Upper lobe of right lung (tissue), 1 donor: ENCODE data around the gene ZNF107. TPM values are rescaled to one million over a fixed set of nuclear protein-coding genes. Genes with fewer than 3 reads are reported as not detected.

Source experiments
- ATAC-seq: fragments of 200-7000 bp; cut with Tn5 transposase; one replicate; pipeline ENCODE4 v1.9.1; 2020; ENCODE audit warnings: mild to moderate bottlenecking, moderate library complexity
- DNase-seq: peaks from one replicate; pipeline ENCODE4 v3.0.0-alpha.2; 2020
- H3K27ac ChIP-seq: fragments of 200-600 bp; one replicate; pipeline ENCODE4 v1.8.0; 2022
- H3K27me3 ChIP-seq: fragments of 200-600 bp; one replicate; pipeline ENCODE4 v1.8.0; 2022; ENCODE audit warnings: mild to moderate bottlenecking
- H3K36me3 ChIP-seq: fragments of 200-600 bp; one replicate; pipeline ENCODE4 v1.8.0; 2022
- H3K4me1 ChIP-seq: fragments of 200-600 bp; one replicate; pipeline ENCODE4 v1.8.0; 2022
- H3K4me3 ChIP-seq: fragments of 200-600 bp; one replicate; pipeline ENCODE4 v1.8.0; 2022; ENCODE audit warnings: mild to moderate bottlenecking
- H3K9me3 ChIP-seq: fragments of 200-600 bp; one replicate; pipeline ENCODE4 v1.8.0; 2022
- intact Hi-C: fragments of 100-400 bp; cut with DNase I; formaldehyde crosslinking; loops from one replicate; pipeline ENCODE4 v1.11.0; 2022
- total RNA-seq: library from RNA; stranded (reverse); fragmentation: NEBNext Ultra II Directional; extraction: Animal tissue kit (Norgen Biotek cat#: 25700); gene quantifications from one replicate; pipeline ENCODE4 v1.2.1, GENCODE V29; 2021
- TF ChIP-seq, protein P1 (sequence below): fragments of 200-600 bp; IDR thresholded peaks from one replicate; pipeline ENCODE4 v1.8.0; 2022; ENCODE audit warnings: antibody characterized with exemption
- donor health status: DM: no; HTN: yes; CAD: no; lungs with severe emphysema.

The ZNF107 gene
- total RNA-seq, 1 donor from 2014 or later: 3.4 TPM

- TF ChIP-seq, protein P1, sequence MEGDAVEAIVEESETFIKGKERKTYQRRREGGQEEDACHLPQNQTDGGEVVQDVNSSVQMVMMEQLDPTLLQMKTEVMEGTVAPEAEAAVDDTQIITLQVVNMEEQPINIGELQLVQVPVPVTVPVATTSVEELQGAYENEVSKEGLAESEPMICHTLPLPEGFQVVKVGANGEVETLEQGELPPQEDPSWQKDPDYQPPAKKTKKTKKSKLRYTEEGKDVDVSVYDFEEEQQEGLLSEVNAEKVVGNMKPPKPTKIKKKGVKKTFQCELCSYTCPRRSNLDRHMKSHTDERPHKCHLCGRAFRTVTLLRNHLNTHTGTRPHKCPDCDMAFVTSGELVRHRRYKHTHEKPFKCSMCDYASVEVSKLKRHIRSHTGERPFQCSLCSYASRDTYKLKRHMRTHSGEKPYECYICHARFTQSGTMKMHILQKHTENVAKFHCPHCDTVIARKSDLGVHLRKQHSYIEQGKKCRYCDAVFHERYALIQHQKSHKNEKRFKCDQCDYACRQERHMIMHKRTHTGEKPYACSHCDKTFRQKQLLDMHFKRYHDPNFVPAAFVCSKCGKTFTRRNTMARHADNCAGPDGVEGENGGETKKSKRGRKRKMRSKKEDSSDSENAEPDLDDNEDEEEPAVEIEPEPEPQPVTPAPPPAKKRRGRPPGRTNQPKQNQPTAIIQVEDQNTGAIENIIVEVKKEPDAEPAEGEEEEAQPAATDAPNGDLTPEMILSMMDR: no peak
- Histone ChIP-seq H3K4me1 (no peaks in the 10 kb centered on the region), H3K4me3 (no peak overlapping the region), H3K9me3 (no peaks in the 10 kb centered on the region), H3K27me3 (no peaks in the 10 kb centered on the region), H3K27ac (no peak overlapping the region), H3K36me3 (no peaks in the 10 kb centered on the region)
- ATAC-seq: no peak
- no peak for DNase-seq
- intact Hi-C loops: no loop called here
These were observed 32.5 kb upstream of the ZNF107 start for GRCh38 chr7:64633401-64633800.

DNA sequence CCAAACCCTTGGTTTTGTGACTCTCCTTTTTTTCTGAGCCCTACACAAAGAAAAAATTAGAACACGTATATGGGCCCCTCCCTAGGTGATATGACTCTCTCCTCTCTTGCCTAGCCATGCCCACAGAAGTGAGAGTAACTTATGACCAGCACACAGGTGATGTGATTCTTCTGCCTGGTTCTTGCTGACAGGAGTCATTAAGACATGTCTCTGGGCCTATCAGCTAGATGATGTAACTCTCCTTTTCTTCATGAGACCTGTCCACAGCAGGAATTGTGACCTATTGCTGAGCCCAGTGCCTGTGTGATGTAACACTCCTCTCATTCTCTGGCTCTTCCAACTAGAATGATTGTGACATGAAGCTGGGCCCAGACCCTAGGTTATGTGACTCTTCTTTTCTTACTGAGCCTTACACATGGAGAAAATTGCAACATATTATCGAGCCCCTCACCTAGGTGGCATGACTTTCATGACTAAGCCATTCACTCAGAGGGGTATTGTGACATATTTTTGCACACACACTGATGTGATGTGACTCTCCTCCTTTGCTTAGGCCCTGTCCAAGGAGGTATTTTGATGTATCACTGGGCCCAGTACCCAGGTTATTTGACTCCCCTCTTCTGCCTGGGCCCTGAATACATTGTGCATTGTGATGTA lies 31.4 kb upstream of the ZNF107 start:
- ATAC-seq: no peak
- Histone ChIP-seq H3K27ac (no peak overlapping the region), H3K9me3 (no peaks in the 10 kb centered on the region), H3K4me3 (no peak overlapping the region), H3K36me3 (no peaks in the 10 kb centered on the region), H3K4me1 (no peaks in the 10 kb centered on the region), H3K27me3 (no peaks in the 10 kb centered on the region)
- no peak for DNase-seq
- intact Hi-C loops: no loop called here
- TF ChIP-seq, protein P1: no peak

DNA sequence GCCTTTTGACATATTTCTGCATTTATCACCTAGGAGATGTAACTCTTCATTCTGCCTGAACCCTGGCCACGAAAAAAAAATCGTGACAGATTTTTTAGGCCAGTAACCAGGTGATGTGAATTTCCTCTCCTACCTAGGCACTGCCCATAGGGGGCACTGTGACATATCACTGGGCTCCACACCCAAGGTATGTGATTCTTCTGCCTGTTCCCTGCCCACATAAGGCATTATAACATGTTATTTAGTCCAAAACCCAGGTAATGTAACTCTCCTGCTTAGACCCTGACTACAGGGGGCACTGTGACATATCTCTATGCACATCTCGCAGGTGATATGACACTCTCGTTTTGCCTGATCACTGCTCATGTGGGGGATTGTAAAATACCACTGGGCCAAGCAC lies 29.5 kb upstream of the ZNF107 start:
- Histone ChIP-seq H3K36me3 (no peaks in the 10 kb centered on the region), H3K27ac (no peak overlapping the region), H3K9me3 (no peaks in the 10 kb centered on the region), H3K27me3 (no peaks in the 10 kb centered on the region), H3K4me3 (no peak overlapping the region), H3K4me1 (no peaks in the 10 kb centered on the region)
- intact Hi-C loops: no loop called here
- TF ChIP-seq, protein P1: peak; percentile 29
- ATAC-seq (no peak), DNase-seq (no peak)

- Histone ChIP-seq H3K36me3 (no peaks in the 10 kb centered on the region), H3K27me3 (no peaks in the 10 kb centered on the region), H3K4me3 (no peak overlapping the region), H3K9me3 (no peaks in the 10 kb centered on the region), H3K27ac (no peak overlapping the region), H3K4me1 (no peaks in the 10 kb centered on the region)
- DNase-seq (no peak), ATAC-seq (no peak)
- TF ChIP-seq, protein P1: no peak
- intact Hi-C loops: no loop called here
These were observed 28.1 kb upstream of the ZNF107 start for GRCh38 chr7:64637521-64638445.

- TF ChIP-seq, protein P1: no peak
- H3K4me1 ChIP-seq: no peaks in the 10 kb centered on the region
- no peaks in the 10 kb centered on the region for H3K9me3 ChIP-seq
- intact Hi-C loops: no loop called here
- DNase-seq (no peak), ATAC-seq (no peak)
- no peaks in the 10 kb centered on the region for H3K36me3 ChIP-seq
- no peak overlapping the region for H3K4me3 ChIP-seq
- no peak overlapping the region for H3K27ac ChIP-seq
- H3K27me3 ChIP-seq: no peaks in the 10 kb centered on the region
These were observed 27.1 kb upstream of the ZNF107 start for GRCh38 chr7:64638822-64639221.
